ENCODE results near the gene ABHD12.

Gene ABHD12

GRCh38 chr20:25380945-25381614, 9.6 kb downstream of the ABHD12 start:
- no peak for DNase-seq

GRCh38 chr20:25378884-25379733, 11.5 kb downstream of the ABHD12 start:
- no peak for DNase-seq

DNA sequence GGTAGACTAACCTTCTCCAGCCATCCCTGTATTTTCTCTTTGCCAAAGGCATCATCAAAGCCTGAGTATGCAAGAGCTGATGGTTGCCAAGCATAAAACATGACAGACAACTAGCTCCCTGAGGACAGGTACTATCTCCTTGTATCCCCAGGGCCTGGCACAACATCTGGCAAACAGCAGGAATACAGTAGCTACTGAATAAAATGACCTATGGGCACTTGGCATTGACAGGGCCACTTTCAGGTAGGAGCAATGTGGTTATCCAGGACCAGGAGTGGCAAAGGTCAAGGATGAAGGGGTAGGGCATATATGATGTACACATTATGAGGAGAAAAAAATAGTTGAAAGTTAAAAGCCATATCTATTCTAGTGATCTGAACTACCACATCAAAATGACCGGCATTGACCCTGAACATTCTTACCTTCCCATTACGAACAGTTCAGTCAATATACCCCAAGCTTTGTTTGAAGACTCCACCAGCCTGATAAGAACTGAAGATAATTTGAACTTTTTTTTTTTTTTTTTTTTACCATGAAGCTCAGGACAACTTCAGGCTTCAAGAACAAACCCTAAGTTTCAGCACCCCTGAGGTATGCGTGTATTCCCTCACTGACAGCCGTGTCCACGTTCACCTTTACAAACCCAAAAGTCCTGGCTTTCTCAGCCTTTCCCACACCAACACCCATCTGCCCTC, 12.3 kb downstream of the ABHD12 start:
- no peak for DNase-seq

DNA sequence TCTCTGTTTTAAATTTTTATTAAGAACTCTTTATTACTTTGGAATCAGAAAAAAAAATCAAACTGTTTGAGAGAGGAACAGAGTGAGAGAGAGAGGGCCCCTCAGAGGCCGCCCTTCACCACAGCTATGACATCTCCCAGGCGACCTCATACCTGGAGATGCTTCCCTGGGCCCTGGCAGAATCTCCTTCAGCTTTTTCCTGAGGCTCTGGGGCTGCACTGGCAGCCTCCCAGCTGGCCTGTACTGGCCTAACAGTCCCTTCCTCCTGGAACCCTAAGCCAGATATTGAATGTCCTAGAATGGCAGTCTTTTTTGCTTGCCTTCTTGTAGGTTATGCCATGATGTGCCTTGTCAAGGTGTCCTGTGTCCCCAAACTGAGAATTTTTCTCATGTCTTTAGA, 13.7 kb downstream of the ABHD12 start:
- DNase-seq: no peak

DNA sequence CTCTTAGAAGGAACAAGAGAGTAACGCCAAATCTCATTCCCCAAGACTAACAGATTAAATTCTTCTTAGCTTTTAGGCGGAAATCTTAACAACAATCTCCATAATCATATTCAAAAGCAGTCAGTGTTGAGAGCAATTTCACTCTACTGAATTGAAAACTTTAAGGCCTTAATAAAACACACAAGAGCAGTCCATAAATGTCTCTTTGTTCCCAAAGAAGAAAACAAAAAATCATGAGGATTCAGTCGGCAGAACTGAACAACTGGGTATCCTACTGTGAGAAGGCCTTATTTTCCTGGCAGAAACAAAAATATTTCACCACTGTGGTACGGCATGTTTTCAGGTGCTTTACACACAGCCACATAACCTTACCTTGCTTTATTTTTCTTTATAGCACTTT, 14.4 kb downstream of the ABHD12 start:
- DNase-seq: no peak

DNA sequence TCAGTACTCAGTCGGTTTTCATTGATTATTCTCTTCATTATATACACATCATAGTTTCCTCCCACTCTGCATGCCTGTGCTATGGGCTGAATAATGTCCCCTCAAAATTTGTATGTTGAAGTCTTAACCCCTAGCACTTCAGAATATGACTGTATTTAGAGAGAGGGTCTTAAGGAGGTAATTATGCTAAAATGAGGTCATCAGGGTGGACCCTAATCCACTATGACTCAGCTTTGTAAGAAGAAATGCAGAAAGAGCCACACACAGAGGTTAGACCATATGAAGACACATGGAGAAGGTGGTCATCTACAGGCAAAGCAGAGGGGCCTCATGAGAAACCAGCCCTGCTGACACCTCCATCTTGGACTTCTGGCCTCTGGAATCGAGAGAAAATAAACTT, 15.8 kb downstream of the ABHD12 start:
- no peak for DNase-seq

- no peak for DNase-seq
Measured at GRCh38 chr20:25372584-25373336, 17.9 kb downstream of the ABHD12 start.

DNA sequence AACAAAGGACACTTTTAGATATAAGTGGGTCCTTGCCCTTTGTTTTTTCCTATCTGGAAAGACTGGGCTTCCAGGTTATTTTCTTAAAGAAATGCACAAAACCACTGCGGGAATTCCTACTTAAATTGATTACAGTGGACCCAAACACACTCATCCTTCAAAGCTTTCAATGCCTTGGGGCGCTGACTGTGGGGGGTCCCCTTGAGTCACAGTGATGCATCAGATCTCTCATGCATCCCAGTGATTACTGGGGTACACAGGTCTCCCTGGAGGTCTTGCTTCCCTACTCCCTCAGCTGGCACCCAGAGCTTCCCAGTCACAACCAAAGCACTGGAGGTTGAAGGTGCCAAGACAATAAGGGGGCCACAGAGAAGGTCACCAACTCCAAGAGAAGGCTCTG, 20.7 kb downstream of the ABHD12 start:
- no peak for DNase-seq

- no peak for DNase-seq
Measured at GRCh38 chr20:25369529-25369928, 21.1 kb downstream of the ABHD12 start.

- DNase-seq: no peak
Measured at GRCh38 chr20:25368976-25369375, 21.7 kb downstream of the ABHD12 start.

DNA sequence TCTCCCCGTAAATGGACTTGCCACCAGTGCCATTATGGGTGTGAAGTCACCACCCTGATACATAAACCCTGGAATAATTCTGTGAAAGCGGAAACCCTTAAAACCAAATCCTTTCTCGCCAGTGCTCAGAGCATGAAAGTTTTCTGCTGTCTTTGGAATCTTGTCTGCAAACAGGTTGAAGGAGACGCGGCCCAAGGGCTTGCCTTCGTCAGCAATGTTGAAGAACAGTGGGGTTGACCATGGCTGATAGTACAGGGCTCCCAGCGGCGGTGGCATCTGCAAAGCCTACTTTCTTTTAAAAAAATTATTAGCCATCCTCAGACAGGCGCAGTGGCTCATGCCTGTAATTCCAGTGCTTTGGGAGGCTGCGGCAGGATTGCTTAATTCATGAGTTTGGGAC, 22.1 kb downstream of the ABHD12 start:
- no peak for DNase-seq

GRCh38 chr20:25364879-25365699, 25.5 kb downstream of the ABHD12 start:
- no peak for DNase-seq

- no peak for DNase-seq
Measured at GRCh38 chr20:25364180-25364788, 26.4 kb downstream of the ABHD12 start.

GRCh38 chr20:25361287-25361683, 29.4 kb downstream of the ABHD12 start:
- no peak for DNase-seq

- DNase-seq: no peak
Measured at GRCh38 chr20:25360631-25361286, 29.9 kb downstream of the ABHD12 start.

DNA sequence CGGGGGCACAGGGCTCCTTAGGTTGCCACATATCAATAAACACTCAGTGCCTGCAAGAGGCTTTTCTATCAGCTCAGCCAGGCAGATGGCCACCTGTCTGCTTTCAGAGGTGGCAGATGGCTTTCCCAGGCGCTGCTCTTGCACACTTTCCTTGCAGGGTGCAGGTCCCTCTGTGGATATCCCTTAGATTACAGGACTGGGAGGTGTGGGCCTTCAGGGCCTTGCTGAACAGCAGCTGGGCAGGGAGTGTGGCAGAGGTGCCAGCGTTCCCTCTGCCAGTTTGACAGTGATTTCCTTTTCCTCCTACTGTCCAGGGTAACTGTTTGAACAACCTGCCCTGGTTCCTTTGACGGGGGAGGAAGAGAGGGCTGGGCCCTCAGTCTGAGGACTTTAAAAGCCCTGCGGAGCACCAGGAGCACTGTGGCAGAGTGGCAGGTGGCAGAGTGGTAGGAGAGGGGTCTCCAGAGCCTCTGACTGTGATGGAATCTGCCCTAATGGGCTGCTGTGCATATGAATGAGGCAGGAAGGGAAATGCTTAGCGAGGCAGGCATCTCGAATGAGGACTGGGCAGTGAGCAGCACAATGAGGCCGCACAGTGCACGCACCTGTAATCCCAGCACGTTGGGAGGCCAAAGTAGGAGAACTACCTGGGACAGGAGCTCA, 34.2 kb downstream of the ABHD12 start:
- DNase-seq: no peak

DNA sequence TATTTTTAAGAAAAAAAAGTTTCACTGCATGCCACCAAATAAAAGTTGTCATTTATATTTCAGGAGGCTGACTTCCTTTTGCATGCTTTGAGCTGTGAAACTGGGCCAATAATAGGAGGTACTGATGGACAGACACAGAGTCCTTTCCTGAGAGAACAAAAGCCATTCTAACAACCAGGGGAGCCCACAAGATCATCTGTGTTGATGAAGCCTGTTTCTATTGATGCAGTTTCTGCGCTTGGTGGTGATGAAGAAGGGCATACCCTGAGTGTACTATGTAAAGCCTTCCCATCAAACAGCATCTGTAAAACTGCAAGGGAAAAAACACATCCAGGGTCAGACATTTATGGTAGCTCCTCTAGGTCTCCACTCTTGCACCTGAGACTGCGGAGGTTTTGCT, 34.8 kb downstream of the ABHD12 start:
- DNase-seq: no peak

DNA sequence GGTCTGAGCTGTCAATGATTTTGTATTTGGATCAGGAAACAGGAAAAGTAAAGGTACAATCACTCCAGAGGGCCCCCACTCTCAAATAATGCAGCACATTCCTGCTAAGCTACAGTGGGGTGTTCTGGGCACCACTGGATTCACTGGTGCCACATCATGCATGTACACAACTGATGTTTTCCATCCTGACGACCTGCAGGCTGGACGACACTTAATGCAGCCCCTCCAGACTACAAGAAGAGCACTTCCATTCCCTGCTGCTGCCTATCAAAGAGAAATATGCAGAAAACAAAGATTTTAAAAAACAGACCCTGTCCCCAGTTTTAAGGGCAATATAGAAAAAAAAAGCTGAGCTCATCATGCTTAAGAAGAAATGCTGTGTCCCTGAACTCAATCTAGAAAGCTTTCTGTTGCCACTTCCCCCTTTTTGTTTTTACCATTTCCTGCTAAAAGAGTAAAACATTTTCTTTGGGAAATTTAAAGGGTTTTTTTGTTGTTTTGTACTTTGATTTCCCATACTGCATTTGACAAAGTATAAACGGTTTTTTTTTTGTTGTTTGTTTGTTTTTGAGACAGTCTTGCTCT, 35.5 kb downstream of the ABHD12 start:
- no peak for DNase-seq

- no peak for DNase-seq
Measured at GRCh38 chr20:25353747-25354705, 36.6 kb downstream of the ABHD12 start.

All from NCI-H526 treated with DMSO at 0.1 percent for 48 hours (cell line).